Spinal cord (tissue), 10 donors: ENCODE results near the gene PTGIR. TPM values are rescaled to one million over a fixed set of nuclear protein-coding genes. Genes with fewer than 3 reads are reported as not detected.
"Not testable (repeated sequence)": the region's sequence is repeated elsewhere in the genome, so short reads cannot be mapped to it uniquely, and the experiment has no call there.

Source experiments
- DNase-seq, 6 donors: peaks; one replicate each; pipeline versions ENCODE4 v3.0.0 to v3.0.0-alpha.2; 2013 to 2015; ENCODE audit warnings: low spot score in 6 of 6, low read depth in 4 of 6
- H3K27ac ChIP-seq: one replicate; pipeline ENCODE4 v1.5.1; 2013; ENCODE audit warnings: low read depth, low read length, control low read depth
- H3K27me3 ChIP-seq: one replicate; pipeline ENCODE4 v1.6.1; 2013; ENCODE audit warnings: low read length; ENCODE audit not compliant: control insufficient read depth, insufficient read depth
- H3K36me3 ChIP-seq: one replicate; pipeline ENCODE4 v1.6.1; 2013; ENCODE audit warnings: low read length; ENCODE audit not compliant: control insufficient read depth, insufficient read depth
- H3K4me1 ChIP-seq: one replicate; pipeline ENCODE4 v1.6.1; 2013; ENCODE audit warnings: low read length; ENCODE audit not compliant: control insufficient read depth, insufficient read depth
- H3K4me3 ChIP-seq: one replicate; pipeline ENCODE4 v1.5.1; 2013; ENCODE audit warnings: low read depth, low read length, control low read depth
- H3K9me3 ChIP-seq: one replicate; pipeline ENCODE4 v1.6.1; 2013; ENCODE audit warnings: low read length; ENCODE audit not compliant: control insufficient read depth, insufficient read depth
- WGBS: methylation state at CpG from one replicate; pipeline ENCODE4 v1.1.5; 2013; ENCODE audit warnings: missing lambda C conversion rate; ENCODE audit not compliant: insufficient coverage; 5-methylcytosine and 5-hydroxymethylcytosine counted together
- polyA plus RNA-seq, 2 donors: library from polyadenylated mRNA; unstranded; fragments of 120-200 nt; gene quantifications; one replicate each; pipeline ENCODE4 v1.2.1, GENCODE V29; 2013; ENCODE audit not compliant: insufficient read length in 2 of 2
- total RNA-seq, 2 donors: library from RNA; depleted of rRNA in 1 of 2; stranded (reverse); fragments of 120-200 nt in 1 of 2; fragments of >200 nt in 1 of 2; gene quantifications; one replicate each; pipeline versions ENCODE4 v1.2.3 to v1.2.4, GENCODE V29; 2013 to 2014
- donor health status: healthy.

The PTGIR gene
- total and polyA plus RNA-seq, 4 donors, result 0.62 to 1.9 (median 0.71) TPM

GRCh38 chr19:46628970-46629369, 4.1 kb upstream of the PTGIR start:
- DNase-seq, H3K9me3 ChIP-seq, H3K4me3 ChIP-seq, H3K27ac ChIP-seq, H3K36me3 ChIP-seq: not testable (repeated sequence)
- no CpG with 5 or more reads among the region's 7 CpGs for WGBS
- peaks cover 24% of the 10 kb centered on the region for H3K4me1 ChIP-seq
- peaks cover 12% of the 10 kb centered on the region for H3K27me3 ChIP-seq

- H3K4me3 ChIP-seq, result no peak overlapping the region
- no peak overlapping the region for H3K27ac ChIP-seq
- H3K9me3 ChIP-seq, result no peaks in the 10 kb centered on the region
- 79% methylated on average over 5 of the region's 14 CpGs for WGBS
- H3K4me1 ChIP-seq, result peaks cover 17% of the 10 kb centered on the region
- DNase-seq, result no peak
- H3K36me3 ChIP-seq, result no peaks in the 10 kb centered on the region
- no peaks in the 10 kb centered on the region for H3K27me3 ChIP-seq
These were observed 1.6 kb upstream of the PTGIR start for GRCh38 chr19:46626446-46626845.

- Histone ChIP-seq H3K9me3 (no peaks in the 10 kb centered on the region), H3K4me3 (no peak overlapping the region), H3K27ac (no peak overlapping the region), H3K27me3 (no peaks in the 10 kb centered on the region), H3K36me3 (no peaks in the 10 kb centered on the region), H3K4me1 (peaks cover 21% of the 10 kb centered on the region)
- DNase-seq, result no peak
- WGBS, result 90% methylated on average over 12 of the region's 12 CpGs
These were observed 842 bp upstream of the PTGIR start for GRCh38 chr19:46625731-46626130.

GRCh38 chr19:46623915-46624502, 880 bp downstream of the PTGIR start:
- 91% methylated on average over 28 of the region's 35 CpGs for WGBS
- Histone ChIP-seq H3K4me3 (no peak overlapping the region), H3K36me3 (no peaks in the 10 kb centered on the region), H3K27me3 (no peaks in the 10 kb centered on the region), H3K27ac (no peak overlapping the region), H3K9me3 (no peaks in the 10 kb centered on the region), H3K4me1 (peaks cover 29% of the 10 kb centered on the region)
- DNase-seq, result no peak

- Histone ChIP-seq H3K27ac (no peak overlapping the region), H3K4me1 (peaks cover 35% of the 10 kb centered on the region)
These were observed 2.8 kb downstream of the PTGIR start for GRCh38 chr19:46622118-46622446.

GRCh38 chr19:46621191-46622117, 3.4 kb downstream of the PTGIR start:
- H3K36me3 ChIP-seq, result no peaks in the 10 kb centered on the region
- no peaks in the 10 kb centered on the region for H3K9me3 ChIP-seq
- H3K27me3 ChIP-seq, result no peaks in the 10 kb centered on the region
- 44% methylated on average over 26 of the region's 32 CpGs for WGBS
- H3K27ac ChIP-seq, result peak overlapping the region; percentile 57
- peaks cover 41% of the 10 kb centered on the region for H3K4me1 ChIP-seq
- no peak overlapping the region for H3K4me3 ChIP-seq
- DNase-seq, result no peak

More at GRCh38 chr19:46622118-46622446, 2.8 kb downstream of the PTGIR start:
- 75% methylated on average over 7 of the region's 7 CpGs for WGBS
- Histone ChIP-seq H3K9me3 (no peaks in the 10 kb centered on the region), H3K36me3 (no peaks in the 10 kb centered on the region), H3K27me3 (no peaks in the 10 kb centered on the region), H3K4me3 (no peak overlapping the region)
- no peak for DNase-seq

- Histone ChIP-seq H3K9me3 (no peaks in the 10 kb centered on the region), H3K4me3 (no peak overlapping the region), H3K27me3 (no peaks in the 10 kb centered on the region), H3K27ac (peak overlapping the region; percentile 57), H3K4me1 (peaks cover 41% of the 10 kb centered on the region), H3K36me3 (no peaks in the 10 kb centered on the region)
- no peak for DNase-seq
- WGBS, result 7% methylated on average over 2 of the region's 6 CpGs
These were observed 4.2 kb downstream of the PTGIR start for GRCh38 chr19:46620716-46621115.

- H3K27ac ChIP-seq, result peak overlapping the region; percentile 57
- H3K4me1 ChIP-seq, result peaks cover 39% of the 10 kb centered on the region
These were observed 4.6 kb downstream of the PTGIR start for GRCh38 chr19:46620267-46620666.

GRCh38 chr19:46618670-46619231, 6.1 kb downstream of the PTGIR start:
- Histone ChIP-seq H3K36me3 (no peaks in the 10 kb centered on the region), H3K4me1 (peaks cover 42% of the 10 kb centered on the region), H3K27ac (no peak overlapping the region)

More at GRCh38 chr19:46620267-46620666, 4.6 kb downstream of the PTGIR start:
- WGBS, result 100% methylated on average over 3 of the region's 3 CpGs
- Histone ChIP-seq H3K27me3 (no peaks in the 10 kb centered on the region), H3K36me3 (no peaks in the 10 kb centered on the region), H3K4me3 (no peak overlapping the region), H3K9me3 (no peaks in the 10 kb centered on the region)
- no peak for DNase-seq

More at GRCh38 chr19:46618670-46619231, 6.1 kb downstream of the PTGIR start:
- Histone ChIP-seq H3K27me3 (no peaks in the 10 kb centered on the region), H3K9me3 (no peaks in the 10 kb centered on the region), H3K4me3 (no peak overlapping the region)
- no peak for DNase-seq
- WGBS, result 80% methylated on average over 6 of the region's 9 CpGs
